ENCODE results near the gene TSPAN4. TPM values are rescaled to one million over a fixed set of nuclear protein-coding genes. Genes with fewer than 3 reads are reported as not detected.

TSPAN4 gene
- total and polyA plus RNA-seq, 4 experiments from 2014 or later, result 1.8 to 5.8 (median 4.4) TPM

GRCh38 chr11:804599-804964, 38.1 kb upstream of the TSPAN4 start:
- peak overlapping the region; percentile 36 to 86 (median 70) for H3K27ac Mint-ChIP-seq
- peaks cover 2 to 31% (median 14%) of the 10 kb centered on the region in 4 donors for H3K4me1 Mint-ChIP-seq
- H3K27me3 Mint-ChIP-seq, result no peaks in the 10 kb centered on the region
- H3K4me3 ChIP-seq (ENCODE audit: low read length in 2 of 2), result peak overlapping the region; percentile 61 to 66
- H3K9me3 ChIP-seq (ENCODE audit: control insufficient read depth in 1 of 2, low read length in 2 of 2), result no peaks in the 10 kb centered on the region
- no peak for DNase-seq
- POLR2A ChIA-PET (ENCODE audit: partially characterized antibody), result interaction anchor here (1.0 to 4.9 kb wide), 14 partner anchors 8 to 298 kb away, joined by 3 to 48 read pairs (median 4); partner anchors contain the start of genes PNPLA2, RNH1, SLC25A22 and TALDO1
- H3K36me3 Mint-ChIP-seq, result peaks cover 0 to 2% of the 10 kb centered on the region in 2 donors
- no peaks in the 10 kb centered on the region for H3K27me3 ChIP-seq (ENCODE audit: insufficient read depth, low read length)
- peaks cover 27% of the 10 kb centered on the region for H3K4me1 ChIP-seq (ENCODE audit: insufficient read depth, low read length)
- no peaks in the 10 kb centered on the region for H3K9me3 Mint-ChIP-seq
- H3K27ac ChIP-seq (ENCODE audit: low read depth, low read length), result peak overlapping the region; percentile 73
- CTCF ChIA-PET (ENCODE audit: partially characterized antibody), result no interaction called here
- peak overlapping the region; percentile 75 to 85 (median 78) for H3K4me3 Mint-ChIP-seq
- intact Hi-C loops (cut with micrococcal nuclease), result no loop called here
- no peaks in the 10 kb centered on the region for H3K36me3 ChIP-seq (ENCODE audit: insufficient read depth, low read length)

GRCh38 chr11:808427-809286, 34.0 kb upstream of the TSPAN4 start:
- Mint-ChIP-seq H3K4me3 (peak overlapping the region; percentile 91 to 98 (median 94)), H3K4me1 (peaks cover 8 to 56% (median 29%) of the 10 kb centered on the region in 4 donors), H3K9me3 (peaks cover 0 to 3% (median 0%) of the 10 kb centered on the region in 8 donors), H3K27me3 (no peaks in the 10 kb centered on the region), H3K27ac (peak overlapping the region; percentile 98 to 100 (median 99)), H3K36me3 (peaks cover 4 to 32% of the 10 kb centered on the region in 2 donors)
- ChIA-PET POLR2A (ENCODE audit: partially characterized antibody) (interaction anchor here (0.6 to 4.7 kb wide), 20 partner anchors 10 to 601 kb away, joined by 3 to 109 read pairs (median 5); partner anchors contain the start of genes BET1L, CRACR2B, DEAF1 and GATD1), CTCF (ENCODE audit: partially characterized antibody) (interaction anchor here (1.7 kb wide), 1 partner anchor 40 kb away, joined by 3 read pairs; no protein-coding TSS in a partner anchor)
- Histone ChIP-seq H3K4me3 (ENCODE audit: low read length in 2 of 2) (peak overlapping the region; percentile 53 to 100), H3K27me3 (ENCODE audit: insufficient read depth, low read length) (no peaks in the 10 kb centered on the region), H3K4me1 (ENCODE audit: insufficient read depth, low read length) (peaks cover 43% of the 10 kb centered on the region), H3K36me3 (ENCODE audit: insufficient read depth, low read length) (peaks cover 23% of the 10 kb centered on the region), H3K27ac (ENCODE audit: low read depth, low read length) (peak overlapping the region; percentile 96), H3K9me3 (ENCODE audit: control insufficient read depth in 1 of 2, low read length in 2 of 2) (no peaks in the 10 kb centered on the region)
- peak in 4 of 5 donors; percentile 38 to 71 (median 48) for DNase-seq
- intact Hi-C loops (cut with micrococcal nuclease), result loop anchor here (1.0 to 5.0 kb wide), 6 partner anchors 10 to 601 kb away; partner anchors contain the start of genes BET1L, GATD1, IRF7 and POLR2L

GRCh38 chr11:809287-810039, 33.2 kb upstream of the TSPAN4 start, which contains the start of gene RPLP2:
Gene RPLP2 (plus strand): TSS chr11:809967. CDS start chr11:810235, 268 bp downstream.
- Mint-ChIP-seq H3K9me3 (peaks cover 0 to 3% (median 0%) of the 10 kb centered on the region in 8 donors), H3K27me3 (no peaks in the 10 kb centered on the region), H3K36me3 (peaks cover 4 to 34% of the 10 kb centered on the region in 2 donors), H3K27ac (peak within 1 kb of the TSS; percentile 98 to 100 (median 99)), H3K4me3 (peak within 1 kb of the TSS; percentile 91 to 98 (median 94)), H3K4me1 (peaks cover 8 to 48% (median 29%) of the 10 kb centered on the region in 4 donors)
- ChIA-PET POLR2A (ENCODE audit: partially characterized antibody) (interaction anchor here (0.7 to 4.7 kb wide), 21 partner anchors 11 to 602 kb away, joined by 3 to 109 read pairs (median 5); partner anchors contain the start of genes BET1L, CRACR2B, DEAF1 and GATD1), CTCF (ENCODE audit: partially characterized antibody) (interaction anchor here (0.8 to 1.7 kb wide), 2 partner anchors 10 to 39 kb away, joined by 3 read pairs; partner anchors contain the start of gene PNPLA2)
- DNase-seq, result peak; percentile 97 to 99 (median 97)
- Histone ChIP-seq H3K4me3 (ENCODE audit: low read length in 2 of 2) (peak within 1 kb of the TSS; percentile 53 to 100), H3K9me3 (ENCODE audit: control insufficient read depth in 1 of 2, low read length in 2 of 2) (no peaks in the 10 kb centered on the region), H3K27ac (ENCODE audit: low read depth, low read length) (peak within 1 kb of the TSS; percentile 96), H3K36me3 (ENCODE audit: insufficient read depth, low read length) (peaks cover 25% of the 10 kb centered on the region), H3K27me3 (ENCODE audit: insufficient read depth, low read length) (no peaks in the 10 kb centered on the region), H3K4me1 (ENCODE audit: insufficient read depth, low read length) (peaks cover 35% of the 10 kb centered on the region)
- intact Hi-C loops (cut with micrococcal nuclease), result loop anchor here (1.0 to 5.0 kb wide), 6 partner anchors 10 to 602 kb away; partner anchors contain the start of genes BET1L, GATD1, IRF7 and POLR2L

- Mint-ChIP-seq H3K36me3 (peaks cover 4 to 34% of the 10 kb centered on the region in 2 donors), H3K9me3 (peaks cover 0 to 3% (median 0%) of the 10 kb centered on the region in 8 donors), H3K4me3 (peak overlapping the region; percentile 91 to 98 (median 94)), H3K4me1 (peaks cover 8 to 46% (median 29%) of the 10 kb centered on the region in 4 donors), H3K27ac (peak overlapping the region; percentile 98 to 100 (median 99)), H3K27me3 (no peaks in the 10 kb centered on the region)
- no peaks in the 10 kb centered on the region for H3K27me3 ChIP-seq (ENCODE audit: insufficient read depth, low read length)
- ChIA-PET CTCF (ENCODE audit: partially characterized antibody) (interaction anchor here (0.8 to 1.7 kb wide), 2 partner anchors 9 to 38 kb away, joined by 3 read pairs; partner anchors contain the start of gene PNPLA2), POLR2A (ENCODE audit: partially characterized antibody) (interaction anchor here (0.7 to 4.7 kb wide), 14 partner anchors 10 to 603 kb away, joined by 3 to 109 read pairs (median 6); partner anchors contain the start of genes BET1L, CRACR2B, DEAF1 and GATD1)
- peaks cover 25% of the 10 kb centered on the region for H3K36me3 ChIP-seq (ENCODE audit: insufficient read depth, low read length)
- intact Hi-C loops (cut with micrococcal nuclease), result no loop called here
- DNase-seq, result no peak
- peaks cover 32% of the 10 kb centered on the region for H3K4me1 ChIP-seq (ENCODE audit: insufficient read depth, low read length)
- H3K4me3 ChIP-seq (ENCODE audit: low read length in 2 of 2), result peak overlapping the region; percentile 53 to 100
- peak overlapping the region; percentile 96 for H3K27ac ChIP-seq (ENCODE audit: low read depth, low read length)
- no peaks in the 10 kb centered on the region for H3K9me3 ChIP-seq (ENCODE audit: control insufficient read depth in 1 of 2, low read length in 2 of 2)
Measured at GRCh38 chr11:810040-810567, 32.5 kb upstream of the TSPAN4 start.

GRCh38 chr11:811446-812245, 31.0 kb upstream of the TSPAN4 start:
- POLR2A ChIA-PET (ENCODE audit: partially characterized antibody), result interaction anchor here (1.0 to 4.7 kb wide), 3 partner anchors 9 to 29 kb away, joined by 3 to 109 read pairs (median 4); partner anchors contain the start of gene PNPLA2
- Histone ChIP-seq H3K4me3 (ENCODE audit: low read length in 2 of 2) (no peak overlapping the region), H3K36me3 (ENCODE audit: insufficient read depth, low read length) (peaks cover 25% of the 10 kb centered on the region), H3K4me1 (ENCODE audit: insufficient read depth, low read length) (peaks cover 26% of the 10 kb centered on the region), H3K27ac (ENCODE audit: low read depth, low read length) (peak overlapping the region; percentile 96), H3K9me3 (ENCODE audit: control insufficient read depth in 1 of 2, low read length in 2 of 2) (no peaks in the 10 kb centered on the region), H3K27me3 (ENCODE audit: insufficient read depth, low read length) (no peaks in the 10 kb centered on the region)
- Mint-ChIP-seq H3K36me3 (peaks cover 4 to 34% of the 10 kb centered on the region in 2 donors), H3K27me3 (no peaks in the 10 kb centered on the region), H3K4me1 (peaks cover 8 to 44% (median 27%) of the 10 kb centered on the region in 4 donors), H3K4me3 (peak overlapping the region; percentile 84 to 95 (median 89)), H3K27ac (peak overlapping the region; percentile 57 to 99 (median 87)), H3K9me3 (peaks cover 0 to 3% (median 0%) of the 10 kb centered on the region in 8 donors)
- no peak for DNase-seq
- intact Hi-C loops (cut with micrococcal nuclease), result no loop called here
- CTCF ChIA-PET (ENCODE audit: partially characterized antibody), result no interaction called here
